Stimulated activated CD4-positive, alpha-beta T cell treated with anti-CD3 and anti-CD28 coated beads, Interleukin-1b, Interleukin-23, amount 100 ng/mL, for 1 hour (primary cell): ENCODE data around the gene CD79B.
"Not testable (repeated sequence)": the region's sequence is repeated elsewhere in the genome, so short reads cannot be mapped to it uniquely, and the experiment has no call there.

Experiments
- DNase-seq, 2 donors: peaks; one replicate each; pipeline ENCODE4 v3.0.0-alpha.2; 2020; ENCODE audit warnings: low read depth in 2 of 2

CD79B gene

GRCh38 chr17:63933598-63933997 is 1.5 kb upstream of the CD79B start:
- no peak for DNase-seq

- no peak for DNase-seq
Observed at GRCh38 chr17:63932721-63933120, 590 bp upstream of the CD79B start.

- peak in 1 of 2 donors; percentile 29 for DNase-seq
Observed at GRCh38 chr17:63930951-63931575, 1.1 kb downstream of the CD79B start.

GRCh38 chr17:63929860-63930766 is 2.0 kb downstream of the CD79B start:
- no peak for DNase-seq

- no peak for DNase-seq
Observed at GRCh38 chr17:63928966-63929695, 3.0 kb downstream of the CD79B start.

- DNase-seq: no peak
Observed at GRCh38 chr17:63928172-63928666, 3.9 kb downstream of the CD79B start.

GRCh38 chr17:63927464-63928171 is 4.5 kb downstream of the CD79B start:
- DNase-seq: no peak

- DNase-seq: no peak
Observed at GRCh38 chr17:63926164-63926563, 6.0 kb downstream of the CD79B start.

GRCh38 chr17:63925615-63926014 is 6.5 kb downstream of the CD79B start:
- no peak for DNase-seq

GRCh38 chr17:63922402-63922801 is 9.7 kb downstream of the CD79B start:
- DNase-seq: not testable (repeated sequence)

GRCh38 chr17:63920779-63921178 is 11.4 kb downstream of the CD79B start:
- not testable (repeated sequence) for DNase-seq

GRCh38 chr17:63920050-63920449 is 12.1 kb downstream of the CD79B start:
- not testable (repeated sequence) for DNase-seq

GRCh38 chr17:63919311-63919723 is 12.8 kb downstream of the CD79B start:
- peak; percentile 47 to 48 for DNase-seq

GRCh38 chr17:63918789-63919305 is 13.3 kb downstream of the CD79B start, which contains the start of gene GH1:
Gene GH1 (minus strand): TSS chr17:63918839. CDS start chr17:63918776, 63 bp downstream.
- not testable (repeated sequence) for DNase-seq

GRCh38 chr17:63918305-63918704 is 13.8 kb downstream of the CD79B start:
- DNase-seq: no peak

GRCh38 chr17:63917646-63918045 is 14.5 kb downstream of the CD79B start:
- DNase-seq: no peak

GRCh38 chr17:63917206-63917605 is 14.9 kb downstream of the CD79B start:
- DNase-seq: not testable (repeated sequence)

GRCh38 chr17:63916566-63917185 is 15.5 kb downstream of the CD79B start:
- DNase-seq: no peak

GRCh38 chr17:63915753-63916152 is 16.4 kb downstream of the CD79B start:
- not testable (repeated sequence) for DNase-seq

- DNase-seq: no peak
Observed at GRCh38 chr17:63914471-63914870, 17.7 kb downstream of the CD79B start.

GRCh38 chr17:63911657-63912100 is 20.5 kb downstream of the CD79B start:
- DNase-seq: peak; percentile 27 to 62
